ENCODE results near the gene CISD3.

CISD3 gene

GRCh38 chr17:38729886-38730525, at the start of gene CISD3:
Gene CISD3 (plus strand): TSS chr17:38730341. CDS start chr17:38730359, 18 bp downstream.
- peak; percentile 85 to 89 (median 88) for DNase-seq

GRCh38 chr17:38681096-38681495, 49.0 kb upstream of the CISD3 start:
- no peak for DNase-seq

- no peak for DNase-seq
These were observed 44.6 kb upstream of the CISD3 start for GRCh38 chr17:38685491-38685890.

- no peak for DNase-seq
These were observed 42.9 kb upstream of the CISD3 start for GRCh38 chr17:38687286-38687685.

GRCh38 chr17:38690386-38690785, 39.8 kb upstream of the CISD3 start:
- DNase-seq: no peak

- DNase-seq: no peak
These were observed 39.0 kb upstream of the CISD3 start for GRCh38 chr17:38691154-38691553.

GRCh38 chr17:38693700-38694329, 36.3 kb upstream of the CISD3 start:
- DNase-seq: no peak

GRCh38 chr17:38697061-38697820, 32.9 kb upstream of the CISD3 start:
- DNase-seq: no peak

GRCh38 chr17:38698760-38699159, 31.4 kb upstream of the CISD3 start:
- no peak for DNase-seq

- DNase-seq: peak in 2 of 3 experiments; percentile 84 to 87
These were observed 28.5 kb upstream of the CISD3 start for GRCh38 chr17:38701504-38702165.

GRCh38 chr17:38702166-38702915, 27.8 kb upstream of the CISD3 start:
- peak; percentile 69 to 88 (median 87) for DNase-seq

- DNase-seq: peak in 2 of 3 experiments; percentile 46 to 60
These were observed 27.0 kb upstream of the CISD3 start for GRCh38 chr17:38702916-38703741.

GRCh38 chr17:38703742-38704605, 26.2 kb upstream of the CISD3 start:
- peak; percentile 82 to 98 (median 96) for DNase-seq

- DNase-seq: peak; percentile 75 to 87 (median 77)
These were observed 25.3 kb upstream of the CISD3 start, which contains the start of gene MLLT6 for GRCh38 chr17:38704606-38705522. Gene MLLT6 (plus strand): TSS chr17:38705273. CDS start chr17:38705633, 360 bp downstream.

GRCh38 chr17:38705523-38705802, 24.7 kb upstream of the CISD3 start:
- no peak for DNase-seq

- DNase-seq: peak; percentile 53 to 78 (median 72)
These were observed 24.2 kb upstream of the CISD3 start for GRCh38 chr17:38705803-38706504.

GRCh38 chr17:38706505-38707216, 23.5 kb upstream of the CISD3 start:
- DNase-seq: peak in 1 of 3 experiments; percentile 59
